Panc1 (cell line): ENCODE results near the gene RASSF4.

Source experiments
- POLR2AphosphoS5 ChIP-seq: IDR thresholded peaks from 2 replicates; pipeline ENCODE4 v1.6.1; 2012; ENCODE audit warnings: mild to moderate bottlenecking, low read depth, low read length, moderate library complexity
- TF ChIP-seq, protein P1 (sequence below): fragments of 450-650 bp; IDR thresholded peaks from 2 replicates; pipeline ENCODE4 v1.5.1; 2017; ENCODE audit warnings: mild to moderate bottlenecking

GRCh38 chr10:44968500-44969400 is 9.1 kb downstream of the RASSF4 start:
- no peak for TF ChIP-seq POLR2AphosphoS5
- TF ChIP-seq, protein P1, sequence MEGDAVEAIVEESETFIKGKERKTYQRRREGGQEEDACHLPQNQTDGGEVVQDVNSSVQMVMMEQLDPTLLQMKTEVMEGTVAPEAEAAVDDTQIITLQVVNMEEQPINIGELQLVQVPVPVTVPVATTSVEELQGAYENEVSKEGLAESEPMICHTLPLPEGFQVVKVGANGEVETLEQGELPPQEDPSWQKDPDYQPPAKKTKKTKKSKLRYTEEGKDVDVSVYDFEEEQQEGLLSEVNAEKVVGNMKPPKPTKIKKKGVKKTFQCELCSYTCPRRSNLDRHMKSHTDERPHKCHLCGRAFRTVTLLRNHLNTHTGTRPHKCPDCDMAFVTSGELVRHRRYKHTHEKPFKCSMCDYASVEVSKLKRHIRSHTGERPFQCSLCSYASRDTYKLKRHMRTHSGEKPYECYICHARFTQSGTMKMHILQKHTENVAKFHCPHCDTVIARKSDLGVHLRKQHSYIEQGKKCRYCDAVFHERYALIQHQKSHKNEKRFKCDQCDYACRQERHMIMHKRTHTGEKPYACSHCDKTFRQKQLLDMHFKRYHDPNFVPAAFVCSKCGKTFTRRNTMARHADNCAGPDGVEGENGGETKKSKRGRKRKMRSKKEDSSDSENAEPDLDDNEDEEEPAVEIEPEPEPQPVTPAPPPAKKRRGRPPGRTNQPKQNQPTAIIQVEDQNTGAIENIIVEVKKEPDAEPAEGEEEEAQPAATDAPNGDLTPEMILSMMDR = no peak
